GM15510 (cell line): ENCODE data around the gene SERINC1.

ENCODE experiments used
- POLR2A ChIP-seq: IDR thresholded peaks from 3 replicates; pipeline ENCODE4 v1.6.1; 2011; ENCODE audit warnings: borderline replicate concordance; ENCODE audit not compliant: insufficient read length; ENCODE audit errors: extremely low read depth

Gene SERINC1

DNA sequence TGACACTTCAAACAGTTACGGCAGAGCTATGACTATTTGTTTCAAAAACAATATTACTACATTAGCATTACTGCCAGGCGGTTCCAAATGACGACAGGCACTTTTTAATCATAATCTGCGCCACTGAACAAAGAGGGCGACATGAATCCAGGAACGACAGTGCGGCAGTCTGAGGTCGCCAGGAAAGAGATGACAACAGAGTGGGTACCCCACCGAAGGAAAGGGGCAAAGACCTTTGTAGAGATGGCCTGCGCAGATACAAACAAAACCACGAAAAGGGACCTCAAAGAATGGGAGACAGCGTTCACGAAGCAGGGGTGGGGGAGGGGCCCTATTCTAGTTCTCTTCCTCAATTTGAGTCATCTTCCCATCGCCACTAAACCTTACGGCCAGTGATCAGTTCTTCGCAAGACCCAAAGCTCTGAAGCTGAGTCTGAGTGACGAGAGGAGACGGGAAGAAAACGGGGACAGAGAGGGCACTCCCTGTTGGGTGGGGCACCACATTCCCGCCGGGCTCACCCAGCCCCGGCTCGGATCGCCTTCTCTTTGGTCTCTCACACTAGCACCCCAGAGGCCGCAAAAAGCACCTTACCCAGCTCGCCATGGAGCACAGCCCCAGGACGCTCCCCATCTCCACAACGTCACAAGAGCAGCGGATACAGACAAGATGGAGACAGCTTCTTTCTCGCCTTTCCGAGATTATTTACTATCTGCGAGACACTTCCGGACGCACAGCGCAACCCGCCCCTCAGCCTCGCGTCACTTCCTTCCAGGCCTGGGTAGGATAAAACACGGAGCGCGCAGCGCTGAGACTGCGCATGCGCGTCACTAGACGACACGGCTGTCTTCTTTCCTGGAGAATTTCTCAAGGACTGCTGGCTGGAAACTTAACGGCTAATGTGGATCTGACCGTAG is at the start of gene SERINC1:
TSS of gene SERINC1 (minus strand) at position 701 of the 915 bp plus-strand sequence. CDS start at position 631, 70 bp downstream.
- peak; percentile 84 for TF ChIP-seq POLR2A

DNA sequence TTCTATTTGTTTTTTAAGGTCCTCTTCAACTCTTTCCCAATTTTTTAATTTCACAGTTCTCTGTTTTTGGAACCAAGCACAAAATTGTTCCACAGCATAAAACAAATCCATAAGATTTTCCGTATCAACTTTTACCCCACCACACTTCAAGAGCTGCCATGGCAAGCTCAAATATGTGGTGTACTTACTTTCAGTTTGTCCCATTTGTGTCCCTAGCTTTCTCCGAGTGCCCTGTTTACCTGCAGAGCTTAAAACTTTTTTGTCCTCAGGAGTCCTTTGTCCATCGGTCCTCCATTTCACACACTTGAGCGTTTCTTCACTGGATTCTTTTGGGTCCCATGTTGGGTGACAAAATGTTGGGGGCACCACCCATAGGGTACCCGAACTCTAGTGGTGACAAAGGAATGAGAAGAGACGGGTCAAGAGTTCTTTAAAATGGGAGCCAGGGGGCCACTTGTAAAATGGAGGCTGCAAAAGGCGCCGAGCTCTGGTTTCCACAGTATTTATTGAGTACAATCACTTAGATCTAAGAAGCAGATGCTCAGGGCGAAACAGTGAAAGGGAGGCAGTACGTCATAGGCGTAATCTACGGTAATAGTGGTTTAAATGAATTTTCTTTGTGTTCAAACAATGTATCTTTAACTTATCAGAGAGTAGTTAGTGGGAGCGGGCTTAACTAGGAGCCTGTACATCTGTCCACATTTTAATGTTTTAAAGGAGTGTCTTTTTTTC is 39.8 kb upstream of the SERINC1 start:
- no peak for TF ChIP-seq POLR2A

DNA sequence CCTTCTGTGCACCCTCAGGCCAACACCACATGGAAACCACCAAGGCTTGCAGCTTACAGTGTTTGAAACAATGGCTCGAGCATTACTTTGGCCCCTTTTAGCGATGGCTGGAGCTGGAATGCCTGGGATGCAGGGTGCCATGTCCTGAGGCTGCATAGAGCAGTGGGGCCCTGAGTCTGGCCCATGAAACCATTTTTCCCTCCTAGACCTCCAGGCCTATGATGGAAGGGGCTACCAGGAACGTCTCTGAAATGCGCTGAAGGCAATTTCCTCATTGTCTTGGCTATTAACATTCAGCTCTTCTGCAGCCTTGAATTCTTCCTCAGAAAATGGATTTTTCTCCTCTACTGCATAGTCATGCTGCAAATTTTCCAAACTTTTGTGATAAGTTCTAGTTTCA is 29.9 kb upstream of the SERINC1 start:
- TF ChIP-seq POLR2A = no peak

DNA sequence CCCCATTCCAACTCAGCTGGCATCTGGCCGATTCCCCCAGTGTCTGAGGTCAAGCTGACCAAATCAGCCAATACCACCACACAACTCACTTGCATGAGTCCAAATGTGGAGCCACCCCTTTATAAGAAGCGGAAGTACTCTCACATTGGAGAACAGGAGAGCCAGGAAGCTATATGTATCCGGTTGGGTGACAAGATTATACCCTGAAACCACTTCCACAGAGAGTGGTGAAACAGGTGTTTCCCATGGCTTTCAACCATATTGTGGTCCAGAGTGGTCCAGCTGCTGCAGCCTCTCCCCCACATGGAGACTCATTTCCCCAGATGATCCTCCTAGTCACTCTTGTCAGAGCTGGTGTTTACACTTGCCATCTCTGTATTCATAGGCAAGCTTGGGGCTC is 24.0 kb upstream of the SERINC1 start:
- TF ChIP-seq POLR2A = no peak

DNA sequence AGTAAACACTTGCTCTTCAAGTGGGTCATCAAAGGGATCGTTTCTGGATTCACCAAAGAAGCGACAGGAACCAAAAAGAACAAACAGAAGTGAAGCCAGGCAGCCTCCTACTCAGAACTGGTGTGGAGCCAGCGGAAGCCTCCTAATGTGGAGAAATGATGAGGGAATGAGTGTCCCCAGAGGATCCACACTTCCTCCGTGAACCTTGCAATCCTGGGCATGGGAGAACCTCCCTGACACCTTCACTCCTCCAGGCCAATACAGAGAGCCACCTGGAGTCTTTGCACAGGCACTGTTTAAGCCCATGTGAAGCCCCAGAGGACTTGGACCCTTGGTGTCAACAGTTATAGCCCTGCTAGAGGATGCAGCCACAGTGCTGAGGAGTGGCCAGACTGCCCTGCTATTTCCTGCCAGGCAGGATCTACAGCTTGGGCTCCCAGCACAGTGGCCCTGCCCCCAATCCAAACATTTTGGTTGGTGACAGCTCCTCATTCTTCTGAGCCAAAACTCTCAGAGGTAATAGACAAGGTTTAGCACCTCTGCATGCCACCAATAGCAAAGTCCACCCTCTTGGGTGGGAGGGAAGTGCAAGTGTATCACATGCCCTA is 23.2 kb upstream of the SERINC1 start:
- no peak for TF ChIP-seq POLR2A

DNA sequence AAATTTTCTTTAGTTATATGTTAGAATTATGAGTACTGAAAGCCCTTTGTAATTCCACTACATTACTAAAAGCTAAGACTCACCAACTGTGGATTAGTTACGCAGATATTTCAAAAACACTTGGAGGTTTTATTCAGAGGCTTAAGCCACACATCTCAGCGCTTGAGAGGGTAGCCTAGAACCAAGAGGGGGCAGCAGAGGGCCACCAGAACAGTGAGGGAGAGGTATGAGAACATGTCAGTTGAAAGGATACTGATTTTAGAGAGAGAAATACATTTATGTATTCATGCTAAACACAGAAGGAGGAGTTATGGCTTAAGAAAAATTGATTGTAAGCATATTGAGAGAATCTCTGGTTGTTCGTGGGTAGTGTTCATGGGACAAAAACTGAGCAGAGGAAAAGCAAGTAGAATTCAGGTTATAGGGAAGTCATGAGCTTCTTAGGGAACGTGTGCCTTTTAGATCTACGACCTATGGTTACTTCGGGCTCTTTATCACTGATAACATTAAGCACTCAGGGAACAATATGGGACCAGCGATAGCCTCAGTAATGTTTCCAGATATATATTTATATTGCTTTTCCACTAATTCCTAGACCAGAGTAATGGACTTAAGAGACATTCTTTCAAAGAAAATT is 20.4 kb upstream of the SERINC1 start:
- TF ChIP-seq POLR2A = no peak

DNA sequence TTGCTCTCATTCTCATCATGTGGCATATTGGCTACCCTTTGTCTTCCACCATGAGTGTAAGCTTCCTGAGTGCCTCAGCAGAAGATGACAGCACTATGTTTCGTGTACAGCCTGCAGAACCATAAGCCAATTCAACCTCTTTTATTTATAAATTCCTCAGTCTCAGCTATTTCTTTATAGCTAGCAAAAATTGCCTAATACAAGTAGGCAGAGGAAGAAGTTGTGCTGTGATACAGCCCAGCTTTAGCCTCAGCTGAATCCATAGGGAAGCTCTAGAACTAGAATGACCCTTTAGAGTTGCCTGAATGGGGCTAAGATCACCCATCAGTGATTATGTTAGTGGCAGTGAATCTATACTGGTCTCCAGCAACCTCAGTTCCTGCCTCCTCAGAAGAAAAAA is 19.0 kb upstream of the SERINC1 start:
- TF ChIP-seq POLR2A = no peak

DNA sequence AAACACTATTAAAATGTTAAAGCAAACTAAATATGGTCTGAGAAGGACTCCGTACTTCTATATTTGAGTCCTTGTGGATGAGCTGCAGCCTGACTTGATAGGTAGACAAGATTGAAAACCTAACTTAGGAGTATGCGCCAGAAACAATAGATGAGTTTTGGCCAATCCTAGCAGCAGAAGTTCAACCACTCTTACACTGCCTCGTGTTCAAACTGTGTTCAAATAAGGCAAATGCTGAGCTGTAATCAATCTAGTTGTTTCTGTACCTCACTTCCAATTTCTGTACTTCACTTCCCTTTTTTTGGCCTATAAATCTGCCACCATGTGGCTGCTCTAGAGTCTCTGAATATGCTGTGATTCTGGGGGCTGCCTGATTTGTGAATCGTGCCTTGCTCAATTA is 13.2 kb upstream of the SERINC1 start:
- TF ChIP-seq POLR2A = no peak

DNA sequence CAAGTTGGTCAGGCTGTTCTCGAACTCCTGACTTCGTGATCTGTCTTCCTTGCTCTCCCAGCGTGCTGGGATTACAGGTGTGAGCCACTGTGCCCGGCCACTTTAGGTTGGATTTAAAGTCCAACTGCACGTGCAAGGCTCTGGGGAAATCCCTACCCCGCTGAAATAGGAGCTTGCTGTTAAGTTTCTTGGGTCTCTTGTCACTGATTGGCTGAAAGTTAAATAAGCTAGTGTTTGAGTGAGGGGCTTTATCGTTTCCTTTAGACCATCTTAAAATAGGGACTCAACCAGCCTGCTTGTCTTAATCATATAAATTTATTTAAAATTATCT is 11.1 kb upstream of the SERINC1 start:
- no peak for TF ChIP-seq POLR2A

DNA sequence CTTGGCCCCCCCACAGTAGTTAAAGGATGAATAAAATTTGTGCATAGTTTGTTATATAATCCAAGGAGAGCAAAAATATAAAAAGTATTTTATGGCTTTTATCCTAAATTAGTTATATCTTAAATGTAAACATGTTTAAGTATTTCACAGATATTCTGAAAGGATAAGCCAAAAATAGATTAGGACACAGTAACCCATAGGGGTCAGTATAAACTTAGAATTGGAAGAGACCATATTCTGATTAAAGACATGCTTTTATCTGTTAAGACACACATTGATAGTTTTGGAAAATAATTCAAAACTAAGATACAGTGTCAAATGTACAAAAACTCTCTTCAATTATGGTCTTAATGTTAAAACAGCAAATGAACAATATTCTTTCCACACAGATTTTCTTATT is 4.5 kb upstream of the SERINC1 start:
- no peak for TF ChIP-seq POLR2A

DNA sequence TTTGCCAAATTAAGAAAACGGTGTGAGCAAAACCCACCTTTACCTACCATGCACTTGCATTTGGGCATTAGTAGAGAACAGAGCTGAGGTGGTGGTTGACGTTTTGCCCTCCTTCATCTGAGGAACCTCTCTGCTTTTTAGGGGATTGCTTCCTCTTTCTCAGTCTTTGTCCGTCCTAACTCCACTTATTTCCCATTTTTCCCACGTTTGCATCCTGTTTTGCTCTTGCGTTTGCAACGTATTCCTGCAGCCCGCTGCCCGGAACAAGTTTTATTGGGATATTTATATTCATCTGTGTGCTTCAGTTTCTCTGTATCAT is 374 bp upstream of the SERINC1 start:
- TF ChIP-seq POLR2A = no peak

DNA sequence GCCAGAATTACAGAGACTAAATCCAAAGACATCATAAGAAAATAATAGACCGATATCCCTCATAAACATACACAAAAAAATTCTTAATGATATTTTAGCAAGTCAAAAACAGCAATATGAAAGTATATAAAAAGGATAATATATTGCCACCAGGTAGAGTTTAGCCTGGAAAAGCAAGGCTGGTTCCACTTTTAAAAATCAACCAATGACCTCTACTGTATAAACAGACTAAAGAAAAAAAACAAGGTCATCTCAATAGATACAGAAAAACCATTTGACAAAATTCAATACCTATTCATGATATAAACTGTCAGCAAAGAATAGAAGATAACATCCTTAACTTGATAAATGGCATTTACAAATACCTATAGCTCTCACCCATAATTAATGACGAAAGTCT is 9.7 kb downstream of the SERINC1 start:
- TF ChIP-seq POLR2A = no peak

DNA sequence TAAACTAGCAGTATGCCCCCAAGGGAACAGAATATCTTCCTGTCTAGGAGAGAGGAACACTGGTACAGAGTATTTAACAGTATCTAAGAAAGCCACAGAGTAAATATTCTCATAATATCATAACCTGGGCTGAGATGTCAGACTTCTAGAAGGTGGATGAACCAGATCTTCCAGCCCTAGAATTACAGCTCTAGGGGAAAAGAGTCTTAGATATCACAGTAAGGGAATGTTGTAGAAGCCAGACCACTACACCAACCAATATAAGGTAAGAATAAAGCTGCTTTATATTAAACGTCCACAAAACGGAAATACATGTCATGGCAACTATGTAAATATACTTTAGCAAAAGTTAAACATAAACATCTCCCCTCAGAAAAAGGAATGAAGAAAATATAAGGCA is 12.4 kb downstream of the SERINC1 start:
- TF ChIP-seq POLR2A = no peak

DNA sequence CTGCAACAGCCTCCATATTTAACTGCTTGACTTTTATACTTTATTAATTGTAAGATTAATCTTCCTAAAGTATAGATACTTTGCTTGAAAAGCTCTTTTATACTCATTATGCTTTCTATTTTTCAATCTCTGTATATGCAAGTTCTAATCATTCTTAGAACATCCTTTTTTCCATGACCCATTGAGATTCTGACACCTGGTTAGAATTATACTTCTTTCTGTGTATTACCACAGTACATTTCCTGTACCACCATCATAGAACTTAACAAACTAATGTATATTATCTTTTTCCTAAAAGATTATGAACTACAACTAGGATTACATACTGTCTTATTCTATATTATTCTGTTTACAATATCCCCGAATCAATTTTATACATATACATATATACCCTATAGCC is 13.5 kb downstream of the SERINC1 start:
- no peak for TF ChIP-seq POLR2A

DNA sequence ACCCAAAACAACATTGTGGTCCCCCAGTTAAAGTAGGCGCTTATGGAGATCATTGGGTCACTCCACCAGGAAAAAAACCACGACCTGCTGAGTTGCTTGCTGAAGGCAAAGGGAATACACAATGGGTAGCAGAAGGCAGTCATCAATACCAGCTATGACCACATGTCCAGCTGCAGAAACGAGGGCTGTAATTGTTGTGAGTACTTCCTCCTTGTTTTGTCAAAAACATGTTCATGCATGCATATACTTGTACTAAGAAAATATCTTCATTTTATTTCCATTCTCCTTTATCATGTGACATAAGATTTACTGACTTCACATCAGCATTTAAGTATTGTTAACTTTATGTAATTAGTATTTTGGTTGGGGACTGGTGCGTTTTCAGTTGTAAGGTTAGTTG is 16.9 kb downstream of the SERINC1 start:
- TF ChIP-seq POLR2A = no peak

DNA sequence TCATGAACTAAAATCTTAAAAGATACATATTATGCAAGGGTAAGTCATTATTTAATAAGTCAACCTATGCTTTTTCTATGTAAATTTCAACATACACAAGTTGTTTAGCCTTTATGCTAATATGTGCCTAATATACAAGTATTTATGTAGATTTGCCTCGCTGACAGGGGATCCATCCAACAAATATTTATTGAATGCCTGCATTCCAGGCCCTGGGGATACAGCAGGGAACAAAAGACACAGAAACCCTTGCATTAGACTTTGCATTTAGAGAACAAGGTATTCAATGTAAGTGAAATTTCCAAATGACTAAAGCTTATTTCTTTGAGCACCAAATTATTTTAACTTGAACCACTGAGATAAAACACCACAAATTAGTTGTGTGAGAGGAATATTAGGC is 19.1 kb downstream of the SERINC1 start:
- no peak for TF ChIP-seq POLR2A

DNA sequence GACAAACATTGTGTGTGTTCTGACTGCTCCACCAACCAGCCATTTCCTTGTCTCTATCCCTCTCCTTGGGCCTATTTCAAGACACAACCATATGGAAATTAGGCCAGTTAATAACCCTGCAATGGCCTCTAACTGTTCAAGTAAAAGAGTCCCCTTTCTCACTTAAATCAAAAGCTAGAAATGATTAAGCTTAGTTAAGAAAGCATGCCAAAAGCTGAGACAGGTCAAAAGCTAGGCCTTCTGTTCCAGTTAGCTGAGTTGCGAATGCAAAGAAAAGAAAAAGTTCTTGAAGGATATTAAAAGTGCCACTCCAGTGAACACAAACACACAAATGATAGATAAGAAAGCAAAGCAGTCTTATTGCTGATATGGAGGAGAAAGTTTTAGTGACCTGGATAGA is 22.5 kb downstream of the SERINC1 start:
- no peak for TF ChIP-seq POLR2A
